CD14-positive monocyte (primary cell): Measurements from ENCODE around the gene TMEM91. TPM values are rescaled to one million over a fixed set of nuclear protein-coding genes. Genes with fewer than 3 reads are reported as not detected.
A peak's percentile ranks its signal among the peaks of the same experiment; 100 is the strongest.

Experiments
- DNase-seq, 3 donors: peaks; one replicate each; pipeline ENCODE4 v3.0.0-alpha.2; 2011 to 2022
- H2AFZ ChIP-seq: 2 replicates; pipeline ENCODE4 v1.6.0; 2012; ENCODE audit warnings: mild to moderate bottlenecking, low read depth, low read length, inconsistent platforms; ENCODE audit not compliant: insufficient read depth, poor library complexity, severe bottlenecking
- H3K27ac ChIP-seq, 2 donors: 1 replicate in 1 of 2; 2 replicates in 1 of 2; pipeline ENCODE4 v1.5.1; 2012 to 2013; ENCODE audit warnings: low read length in 2 of 2, control low read depth in 1 of 2, inconsistent platforms in 1 of 2, low read depth in 1 of 2, mild to moderate bottlenecking in 1 of 2
- H3K27me3 ChIP-seq, 2 donors: one replicate each; pipeline versions ENCODE4 v1.6.0 to v1.6.1; 2011 to 2013; ENCODE audit warnings: low read length in 2 of 2; ENCODE audit not compliant: control insufficient read depth in 2 of 2, insufficient read depth in 2 of 2
- H3K36me3 ChIP-seq, 2 donors: replicated peaks in 1 of 2; 1 replicate in 1 of 2; 2 replicates in 1 of 2; pipeline versions ENCODE4 v1.5.1 to v1.6.1; 2012 to 2013; ENCODE audit warnings: low read length in 2 of 2, control low read depth in 1 of 2, inconsistent platforms in 1 of 2, mild to moderate bottlenecking in 1 of 2; ENCODE audit not compliant: insufficient read depth in 2 of 2, control insufficient read depth in 1 of 2
- H3K4me1 ChIP-seq, 2 donors: 1 replicate in 1 of 2; 2 replicates in 1 of 2; pipeline versions ENCODE4 v1.5.1 to v1.6.1; 2012 to 2013; ENCODE audit warnings: low read length in 2 of 2, control low read depth in 1 of 2, inconsistent platforms in 1 of 2, mild to moderate bottlenecking in 1 of 2, moderate library complexity in 1 of 2; ENCODE audit not compliant: insufficient read depth in 2 of 2, control insufficient read depth in 1 of 2
- H3K4me2 ChIP-seq: replicated peaks from 2 replicates; pipeline ENCODE3; 2012; ENCODE audit warnings: low read length, moderate library complexity, mild to moderate bottlenecking; ENCODE audit not compliant: poor library complexity, severe bottlenecking; ENCODE audit errors: extremely low read depth
- H3K4me3 ChIP-seq, 3 experiments: fragments of 200-600 bp in 1 of 3; sonication (generic) in 1 of 3; replicated peaks in 1 of 3; 1 replicate in 2 of 3; 2 replicates in 1 of 3; pipeline ENCODE4 v1.5.1; 2011 to 2013; ENCODE audit warnings: low read length in 3 of 3, mild to moderate bottlenecking in 3 of 3, control low read depth in 2 of 3, low read depth in 2 of 3, inconsistent platforms in 1 of 3, moderate library complexity in 1 of 3
- H3K79me2 ChIP-seq: 2 replicates; pipeline ENCODE4 v1.6.0; 2012; ENCODE audit warnings: mild to moderate bottlenecking, control low read depth, inconsistent platforms, low read length, moderate library complexity; ENCODE audit not compliant: insufficient read depth
- H3K9ac ChIP-seq: 2 replicates; pipeline ENCODE4 v1.6.0; 2017; ENCODE audit warnings: low read length, mild to moderate bottlenecking; ENCODE audit not compliant: insufficient read depth, poor library complexity, severe bottlenecking
- H3K9me3 ChIP-seq, 2 donors: replicated peaks in 1 of 2; 1 replicate in 1 of 2; 2 replicates in 1 of 2; pipeline versions ENCODE4 v1.5.1 to v1.6.1; 2012 to 2013; ENCODE audit warnings: low read length in 2 of 2, control low read depth in 1 of 2; ENCODE audit not compliant: control insufficient read depth in 1 of 2, insufficient read depth in 1 of 2
- H4K20me1 ChIP-seq: 2 replicates; pipeline ENCODE4 v1.6.0; 2012; ENCODE audit warnings: mild to moderate bottlenecking, low read length, control low read depth, moderate library complexity; ENCODE audit not compliant: insufficient read depth
- H3K27ac Mint-ChIP-seq, 7 donors: one replicate each; pipeline ENCODE4 v1.8.0; 2020; ENCODE audit warnings: mild to moderate bottlenecking in 7 of 7, mixed read lengths in 7 of 7, moderate library complexity in 6 of 7, inconsistent platforms in 2 of 7
- H3K27me3 Mint-ChIP-seq, 3 donors: one replicate each; pipeline ENCODE4 v1.8.0; 2021 to 2022; ENCODE audit warnings: low read depth in 3 of 3, mild to moderate bottlenecking in 3 of 3, mixed read lengths in 3 of 3, moderate library complexity in 3 of 3, inconsistent platforms in 1 of 3
- H3K36me3 Mint-ChIP-seq, 2 donors: one replicate each; pipeline ENCODE4 v1.8.0; 2020; ENCODE audit warnings: mixed read lengths in 2 of 2, inconsistent platforms in 1 of 2, mild to moderate bottlenecking in 1 of 2
- H3K4me1 Mint-ChIP-seq: one replicate; pipeline ENCODE4 v1.8.0; 2020; ENCODE audit warnings: mild to moderate bottlenecking, mixed read lengths
- H3K4me3 Mint-ChIP-seq, 2 donors: one replicate each; pipeline ENCODE4 v1.8.0; 2020; ENCODE audit warnings: mild to moderate bottlenecking in 2 of 2, mixed read lengths in 2 of 2, moderate library complexity in 1 of 2
- H3K9me3 Mint-ChIP-seq, 7 donors: one replicate each; pipeline ENCODE4 v1.8.0; 2020 to 2022; ENCODE audit warnings: mixed read lengths in 7 of 7, mild to moderate bottlenecking in 6 of 7, moderate library complexity in 6 of 7, inconsistent platforms in 2 of 7
- CTCF ChIP-seq: fragments of 200-600 bp; IDR thresholded peaks from one replicate; pipeline ENCODE4 v1.8.0; 2022; ENCODE audit warnings: antibody characterized with exemption, mild to moderate bottlenecking
- WGBS: methylation state at CpG from one replicate; pipeline ENCODE4 v1.1.5; 2013; ENCODE audit warnings: missing lambda C conversion rate; ENCODE audit not compliant: insufficient coverage; 5-methylcytosine and 5-hydroxymethylcytosine counted together
- intact Hi-C, 2 donors: fragments of 100-400 bp; cut with micrococcal nuclease; formaldehyde crosslinking; loops; one replicate each; pipeline versions ENCODE4 v1.15.0 to v1.15.1; 2023
- polyA plus RNA-seq, 3 donors: library from polyadenylated mRNA; depleted of rRNA in 1 of 3; unstranded in 2 of 3; stranded (reverse) in 1 of 3; fragments of 300-500 nt in 2 of 3; fragments of >200 nt in 1 of 3; fragmentation: Illumina TruSeq in 2 of 3; gene quantifications; 1 replicate in 2 of 3; 2 replicates in 1 of 3; pipeline ENCODE4 v1.2.3, GENCODE V29; 2012 to 2021

The TMEM91 gene
- polyA plus RNA-seq, 3 donors: 29.1 to 103 (median 34.9) TPM

- Mint-ChIP-seq H3K36me3 (peaks cover 59 to 68% of the 10 kb centered on the region in 2 donors), H3K4me1 (peaks cover 72% of the 10 kb centered on the region), H3K27ac (peak overlapping the region in 5 of 7 donors; percentile 81 to 100 (median 98)), H3K9me3 (peaks cover 0 to 3% (median 0%) of the 10 kb centered on the region in 7 donors), H3K4me3 (no peak overlapping the region), H3K27me3 (peaks cover 0 to 2% (median 0%) of the 10 kb centered on the region in 3 donors)
- Histone ChIP-seq H3K4me3 (no peak overlapping the region), H3K4me1 (peaks cover 58 to 89% of the 10 kb centered on the region in 2 donors), H3K9ac (no peak overlapping the region), H3K4me2 (no peak overlapping the region), H3K27ac (peak overlapping the region in 1 of 2 donors; percentile 31), H2AFZ (no peak overlapping the region), H4K20me1 (no peaks in the 10 kb centered on the region), H3K27me3 (no peaks in the 10 kb centered on the region), H3K36me3 (peaks cover 43 to 53% of the 10 kb centered on the region in 2 donors), H3K79me2 (peaks cover 24% of the 10 kb centered on the region), H3K9me3 (no peaks in the 10 kb centered on the region)
- 81% methylated on average over 7 of the region's 9 CpGs for WGBS
- TF ChIP-seq CTCF: no peak
- DNase-seq: no peak
- intact Hi-C loops: no loop called here
These were observed 35.0 kb downstream of the TMEM91 start for GRCh38 chr19:41411100-41411967.

DNA sequence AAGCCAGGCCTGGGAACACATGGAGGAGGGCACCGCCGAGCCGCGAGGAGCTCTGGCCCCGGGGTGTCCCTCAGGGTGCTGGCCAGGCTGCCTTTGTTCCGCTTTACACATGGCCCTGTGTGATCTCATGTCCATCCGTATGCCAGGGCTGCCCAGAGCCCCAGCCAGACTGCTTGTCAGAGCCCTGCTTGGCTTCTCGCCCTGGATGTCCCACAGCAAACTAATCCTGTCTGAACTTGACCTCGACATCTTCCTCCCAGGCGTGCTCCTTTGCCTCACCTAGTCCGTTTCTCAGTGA is 35.6 kb downstream of the TMEM91 start:
- WGBS: 87% methylated on average over 11 of the region's 11 CpGs
- no peak overlapping the region for H3K27ac ChIP-seq
- no peaks in the 10 kb centered on the region for H3K27me3 ChIP-seq
- peaks cover 53 to 83% of the 10 kb centered on the region in 2 donors for H3K4me1 ChIP-seq
- H3K4me2 ChIP-seq: no peak overlapping the region
- intact Hi-C loops: no loop called here
- Mint-ChIP-seq H3K27ac (peak overlapping the region in 5 of 7 donors; percentile 18 to 59 (median 31)), H3K36me3 (peaks cover 64 to 74% of the 10 kb centered on the region in 2 donors), H3K27me3 (peaks cover 0 to 2% (median 0%) of the 10 kb centered on the region in 3 donors), H3K4me3 (no peak overlapping the region), H3K4me1 (peaks cover 66% of the 10 kb centered on the region), H3K9me3 (peaks cover 0 to 3% (median 0%) of the 10 kb centered on the region in 7 donors)
- H3K79me2 ChIP-seq: peaks cover 24% of the 10 kb centered on the region
- no peaks in the 10 kb centered on the region for H3K9me3 ChIP-seq
- no peak overlapping the region for H2AFZ ChIP-seq
- TF ChIP-seq CTCF: no peak
- no peak overlapping the region for H3K9ac ChIP-seq
- DNase-seq: no peak
- peaks cover 48 to 59% of the 10 kb centered on the region in 2 donors for H3K36me3 ChIP-seq
- no peaks in the 10 kb centered on the region for H4K20me1 ChIP-seq
- H3K4me3 ChIP-seq: no peak overlapping the region
